ENCODE results near the gene ATP8B4.

ATP8B4 gene

DNA sequence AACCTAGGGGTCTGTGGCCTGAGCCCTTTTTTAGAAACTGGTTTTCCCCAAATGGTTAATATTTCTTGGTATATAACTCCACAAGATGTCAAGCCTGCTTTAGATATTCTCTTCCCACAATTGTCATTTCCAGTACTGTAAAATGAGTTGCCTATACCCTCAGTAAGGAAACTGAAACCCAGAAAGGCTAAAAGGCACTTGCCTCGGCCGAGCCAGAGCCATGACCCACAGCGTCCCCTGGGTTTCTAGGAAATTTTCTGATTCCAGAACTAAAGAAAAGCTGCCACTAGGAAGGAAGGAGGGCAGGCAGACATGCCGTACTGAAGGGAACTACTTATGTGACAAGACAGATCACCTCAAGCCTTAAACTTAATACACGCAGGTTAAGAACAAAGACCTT, 59.1 kb downstream of the ATP8B4 start:
- no peak overlapping the region for H3K4me3 ChIP-seq (ENCODE audit: control insufficient read depth, low read depth, low read length)
- DNase-seq (ENCODE audit: low read depth), result no peak
- TF ChIP-seq, protein P1, sequence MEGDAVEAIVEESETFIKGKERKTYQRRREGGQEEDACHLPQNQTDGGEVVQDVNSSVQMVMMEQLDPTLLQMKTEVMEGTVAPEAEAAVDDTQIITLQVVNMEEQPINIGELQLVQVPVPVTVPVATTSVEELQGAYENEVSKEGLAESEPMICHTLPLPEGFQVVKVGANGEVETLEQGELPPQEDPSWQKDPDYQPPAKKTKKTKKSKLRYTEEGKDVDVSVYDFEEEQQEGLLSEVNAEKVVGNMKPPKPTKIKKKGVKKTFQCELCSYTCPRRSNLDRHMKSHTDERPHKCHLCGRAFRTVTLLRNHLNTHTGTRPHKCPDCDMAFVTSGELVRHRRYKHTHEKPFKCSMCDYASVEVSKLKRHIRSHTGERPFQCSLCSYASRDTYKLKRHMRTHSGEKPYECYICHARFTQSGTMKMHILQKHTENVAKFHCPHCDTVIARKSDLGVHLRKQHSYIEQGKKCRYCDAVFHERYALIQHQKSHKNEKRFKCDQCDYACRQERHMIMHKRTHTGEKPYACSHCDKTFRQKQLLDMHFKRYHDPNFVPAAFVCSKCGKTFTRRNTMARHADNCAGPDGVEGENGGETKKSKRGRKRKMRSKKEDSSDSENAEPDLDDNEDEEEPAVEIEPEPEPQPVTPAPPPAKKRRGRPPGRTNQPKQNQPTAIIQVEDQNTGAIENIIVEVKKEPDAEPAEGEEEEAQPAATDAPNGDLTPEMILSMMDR (IDR thresholded peaks at IDR 0.05; ENCODE audit: control insufficient read depth, insufficient read depth, low read depth, low read length, missing control alignments), result no peak

DNA sequence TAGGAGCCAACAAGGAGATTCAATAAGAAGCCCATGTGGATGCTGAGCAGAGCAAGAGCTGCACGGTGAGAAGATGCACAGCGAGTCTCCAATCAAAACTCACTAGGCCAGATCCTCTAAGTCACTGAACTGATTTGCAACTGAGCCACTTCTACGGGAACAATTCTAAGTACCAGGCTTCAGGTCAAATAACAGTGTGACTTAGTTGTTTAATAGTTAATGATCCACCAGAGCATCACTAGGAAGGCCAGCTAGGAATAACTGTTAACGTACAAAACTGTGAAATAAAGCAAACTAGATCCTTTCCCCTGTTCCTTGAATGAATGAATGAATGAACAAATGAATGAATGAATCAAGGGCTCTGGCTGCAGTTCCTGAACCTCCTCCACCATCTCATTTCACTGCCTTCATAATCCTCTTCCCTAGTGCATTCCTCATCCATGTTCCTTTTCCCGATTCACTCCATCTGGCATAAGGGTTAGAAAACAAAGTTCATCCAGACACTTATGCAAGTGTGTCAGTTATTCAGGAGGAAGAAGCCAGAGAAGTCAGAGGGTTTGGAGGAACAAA, 59.7 kb downstream of the ATP8B4 start:
- H3K4me3 ChIP-seq (ENCODE audit: control insufficient read depth, low read depth, low read length), result no peak overlapping the region
- DNase-seq (ENCODE audit: low read depth), result no peak
- TF ChIP-seq, protein P1 (IDR thresholded peaks at IDR 0.05; ENCODE audit: control insufficient read depth, insufficient read depth, low read depth, low read length, missing control alignments), result no peak

DNA sequence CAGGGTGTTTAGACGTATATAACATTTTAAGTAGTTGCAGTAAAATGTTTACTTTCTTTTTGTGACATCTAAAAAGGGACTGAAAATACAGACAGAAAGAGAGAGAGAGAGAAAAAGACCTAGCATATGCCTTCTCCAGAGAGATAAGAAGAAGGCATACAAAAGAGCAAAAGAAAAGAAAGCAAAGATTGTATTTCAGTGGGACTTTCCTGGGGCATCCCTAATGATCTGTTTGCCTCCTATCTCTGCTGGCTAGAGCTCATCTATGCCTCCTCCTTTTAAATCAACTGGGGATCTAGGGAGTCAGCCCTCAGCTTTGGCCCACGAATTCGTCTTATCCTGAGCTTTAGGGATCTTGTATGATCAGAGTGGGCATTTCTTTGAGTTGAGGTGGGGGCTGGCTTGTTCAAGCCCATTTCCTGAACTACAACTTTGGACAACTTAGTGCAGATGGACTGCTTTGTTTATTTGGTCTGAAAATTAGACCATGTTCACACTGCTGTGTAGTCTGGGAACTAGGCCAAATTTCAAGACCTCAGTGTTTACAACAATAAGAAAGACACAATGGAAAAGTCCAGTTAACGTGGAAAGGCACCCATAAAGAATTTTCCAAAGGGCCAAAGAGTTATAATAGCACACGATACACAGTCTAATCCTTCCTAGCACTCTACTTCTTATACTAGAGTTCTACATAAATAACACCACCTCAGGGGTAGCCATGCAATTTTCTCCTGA, 61.0 kb downstream of the ATP8B4 start:
- TF ChIP-seq, protein P1 (IDR thresholded peaks at IDR 0.05; ENCODE audit: control insufficient read depth, insufficient read depth, low read depth, low read length, missing control alignments), result no peak
- no peak for DNase-seq (ENCODE audit: low read depth)
- no peak overlapping the region for H3K4me3 ChIP-seq (ENCODE audit: control insufficient read depth, low read depth, low read length)

DNA sequence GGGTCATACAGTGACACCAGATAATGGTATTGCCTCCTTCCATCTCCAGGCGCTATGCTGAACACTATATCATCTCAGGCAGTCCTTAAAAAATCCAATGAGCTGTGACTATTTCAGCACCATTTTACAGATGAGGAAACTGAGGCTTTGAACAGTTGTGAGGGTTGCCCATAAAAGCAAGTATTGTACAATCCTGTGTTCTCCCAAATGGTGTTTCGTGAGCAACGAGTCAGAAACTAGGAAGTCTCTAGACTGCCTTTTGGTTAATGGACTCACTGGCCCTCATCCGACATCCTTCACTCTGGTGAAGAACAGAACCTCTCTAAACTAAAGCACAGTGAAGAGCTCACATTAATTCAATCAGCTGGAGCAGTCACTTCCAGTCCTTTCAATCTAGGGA, 61.8 kb downstream of the ATP8B4 start:
- no peak overlapping the region for H3K4me3 ChIP-seq (ENCODE audit: control insufficient read depth, low read depth, low read length)
- TF ChIP-seq, protein P1 (IDR thresholded peaks at IDR 0.05; ENCODE audit: control insufficient read depth, insufficient read depth, low read depth, low read length, missing control alignments), result no peak
- DNase-seq (ENCODE audit: low read depth), result no peak

DNA sequence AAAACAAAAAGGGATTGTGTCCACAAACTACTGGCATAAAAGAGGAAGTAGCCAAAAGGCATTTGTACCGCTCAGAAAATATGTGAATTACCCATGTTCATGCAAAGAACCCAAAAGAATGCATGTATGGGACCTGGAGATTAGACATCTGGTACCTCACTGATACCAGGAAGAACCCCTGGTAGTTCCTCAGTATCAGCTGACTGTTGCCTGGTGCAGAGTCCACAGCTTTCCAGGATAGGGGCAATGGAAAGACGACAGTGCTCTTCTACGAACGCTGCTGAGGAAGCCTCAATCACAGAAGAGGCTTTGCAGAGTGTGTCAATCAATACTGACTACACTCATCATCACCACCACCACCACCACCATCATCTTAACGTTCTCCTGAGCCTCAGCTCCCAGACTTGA, 63.3 kb downstream of the ATP8B4 start:
- TF ChIP-seq, protein P1 (IDR thresholded peaks at IDR 0.05; ENCODE audit: control insufficient read depth, insufficient read depth, low read depth, low read length, missing control alignments), result no peak
- no peak overlapping the region for H3K4me3 ChIP-seq (ENCODE audit: control insufficient read depth, low read depth, low read length)
- no peak for DNase-seq (ENCODE audit: low read depth)

DNA sequence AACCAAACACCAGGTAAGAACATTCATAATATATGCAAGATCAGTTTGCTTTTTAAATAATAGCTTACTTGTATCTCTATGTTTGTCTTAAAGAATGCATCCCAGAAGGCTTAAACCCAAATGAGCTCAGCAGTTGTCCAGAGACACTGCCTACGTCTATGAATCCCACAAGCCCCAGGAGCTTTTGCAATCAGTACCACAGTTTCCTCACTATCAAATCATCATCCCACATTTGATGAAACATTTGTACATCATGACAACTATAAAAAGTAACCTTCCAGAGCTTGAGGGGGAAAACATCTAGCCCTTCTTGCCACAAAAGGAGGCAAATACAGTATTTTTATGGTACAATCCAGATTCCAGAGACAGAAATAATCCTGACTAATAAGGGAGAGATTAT, 63.7 kb downstream of the ATP8B4 start:
- peak; percentile 98 for DNase-seq (ENCODE audit: low read depth)
- TF ChIP-seq, protein P1 (IDR thresholded peaks at IDR 0.05; ENCODE audit: control insufficient read depth, insufficient read depth, low read depth, low read length, missing control alignments), result no peak
- no peak overlapping the region for H3K4me3 ChIP-seq (ENCODE audit: control insufficient read depth, low read depth, low read length)

All from AG09309 (cell line).